SK-N-MC (cell line): Measurements from ENCODE around the gene TMTC1.

Source experiments
- DNase-seq: peaks from one replicate; pipeline ENCODE4 v3.0.0-alpha.2; 2011; ENCODE audit warnings: low read depth, low spot score
- H3K27ac ChIP-seq: fragments of 200-600 bp; sonication (generic); 2 replicates; pipeline ENCODE4 v1.5.1; 2016; ENCODE audit warnings: mixed run types
- H3K36me3 ChIP-seq: fragments of 200-600 bp; sonication (generic); 2 replicates; pipeline ENCODE4 v1.6.1; 2017; ENCODE audit warnings: antibody characterized with exemption, low read length, mixed read lengths; ENCODE audit not compliant: insufficient read depth
- H3K4me3 ChIP-seq: fragments of 200-600 bp; sonication (generic); 2 replicates; pipeline ENCODE4 v1.5.1; 2016
- H3K9ac ChIP-seq: fragments of 200-600 bp; sonication (generic); 2 replicates; pipeline ENCODE4 v1.8.0; 2017; ENCODE audit warnings: mixed run types, mixed read lengths; ENCODE audit not compliant: insufficient read length
- H3K9me3 ChIP-seq: fragments of 200-600 bp; sonication (generic); 2 replicates; pipeline ENCODE4 v1.6.1; 2017; ENCODE audit warnings: low read depth, mild to moderate bottlenecking, antibody characterized with exemption, low read length, moderate library complexity, mixed read lengths
- EZH2 ChIP-seq: fragments of 200-600 bp; sonication (generic); IDR thresholded peaks from one replicate; pipeline ENCODE4 v1.6.1; 2017; ENCODE audit warnings: antibody characterized with exemption
- FOXP2 ChIP-seq: optimal IDR thresholded peaks from 2 replicates; pipeline ENCODE3; 2011; ENCODE audit warnings: mild to moderate bottlenecking, moderate library complexity; ENCODE audit not compliant: insufficient read depth; ENCODE audit errors: extremely low read length, control extremely low read depth
- POLR2AphosphoS5 ChIP-seq: IDR thresholded peaks from 2 replicates; pipeline ENCODE4 v1.6.1; 2012; ENCODE audit warnings: mild to moderate bottlenecking, low read depth, low read length, borderline replicate concordance

TMTC1 gene

DNA sequence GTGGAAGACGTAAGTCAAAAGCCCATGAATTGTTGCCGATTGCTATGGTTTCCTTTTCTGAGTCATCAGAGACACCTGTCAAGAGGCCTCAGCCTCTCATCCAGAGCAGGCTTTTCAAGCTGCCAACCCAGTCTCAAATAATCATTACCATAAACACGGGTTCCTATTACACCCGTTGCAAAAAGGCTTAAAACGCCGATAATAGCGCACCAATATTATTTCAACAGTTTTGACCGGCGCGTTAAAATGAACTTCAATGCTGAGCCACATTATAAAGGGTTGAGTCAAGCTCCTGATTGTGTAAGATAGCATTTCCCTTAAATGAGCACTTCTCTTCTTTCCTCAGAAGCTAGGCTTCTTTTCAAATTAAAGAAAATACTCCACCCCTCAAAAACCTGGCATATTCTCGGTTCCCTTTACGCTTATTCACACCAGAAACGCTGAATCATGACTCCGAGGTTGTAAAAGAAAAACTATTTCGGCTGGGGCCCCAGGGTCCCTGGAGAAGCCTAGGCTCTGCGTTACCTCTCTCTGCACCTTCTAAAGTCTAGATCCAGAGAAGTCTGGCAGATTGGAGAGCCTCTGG lies 1.4 kb downstream of the TMTC1 start:
- no peak for DNase-seq
- Histone ChIP-seq H3K36me3 (no peaks in the 10 kb centered on the region), H3K27ac (no peak overlapping the region), H3K9me3 (no peaks in the 10 kb centered on the region), H3K4me3 (peak overlapping the region; percentile 74), H3K9ac (no peak overlapping the region)
- TF ChIP-seq FOXP2 (no peak), POLR2AphosphoS5 (no peak), EZH2 (no peak)

- no peak for DNase-seq
- no peaks in the 10 kb centered on the region for H3K9me3 ChIP-seq
- peak overlapping the region; percentile 74; the same call in 1 of the 2 replicates for H3K4me3 ChIP-seq
- no peaks in the 10 kb centered on the region for H3K36me3 ChIP-seq
- no peak for TF ChIP-seq POLR2AphosphoS5
- TF ChIP-seq FOXP2, result no peak
- TF ChIP-seq EZH2, result no peak
- no peak overlapping the region for H3K27ac ChIP-seq
- H3K9ac ChIP-seq, result no peak overlapping the region
Measured at GRCh38 chr12:29781705-29782266, 2.0 kb downstream of the TMTC1 start.

DNA sequence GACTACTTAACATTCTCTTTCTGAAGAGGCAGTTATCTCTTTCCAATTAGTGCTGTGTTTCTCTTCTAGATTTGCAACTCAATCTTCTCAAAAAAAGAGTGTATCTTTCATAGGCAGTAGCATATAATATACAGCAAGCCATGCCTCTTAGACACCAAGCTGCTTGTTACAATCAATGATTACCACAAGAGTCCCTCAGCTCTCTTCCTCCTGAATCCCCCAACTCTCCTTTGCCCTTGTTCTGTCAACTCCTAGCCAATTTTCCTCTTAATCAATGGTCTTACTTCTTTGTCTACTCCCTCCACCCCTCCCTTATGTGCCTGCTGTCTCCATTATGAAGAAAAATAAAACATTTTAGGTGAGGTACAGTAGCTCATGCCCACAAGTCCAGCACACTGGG lies 2.6 kb downstream of the TMTC1 start:
- no peak for DNase-seq
- Histone ChIP-seq H3K36me3 (no peaks in the 10 kb centered on the region), H3K9me3 (no peaks in the 10 kb centered on the region), H3K4me3 (no peak overlapping the region), H3K27ac (no peak overlapping the region), H3K9ac (no peak overlapping the region)
- TF ChIP-seq FOXP2 (no peak), EZH2 (no peak), POLR2AphosphoS5 (no peak)

- TF ChIP-seq EZH2 (no peak), POLR2AphosphoS5 (no peak), FOXP2 (no peak)
- H3K4me3 ChIP-seq, result no peak overlapping the region
Measured at GRCh38 chr12:29780084-29780483, 3.7 kb downstream of the TMTC1 start.

DNA sequence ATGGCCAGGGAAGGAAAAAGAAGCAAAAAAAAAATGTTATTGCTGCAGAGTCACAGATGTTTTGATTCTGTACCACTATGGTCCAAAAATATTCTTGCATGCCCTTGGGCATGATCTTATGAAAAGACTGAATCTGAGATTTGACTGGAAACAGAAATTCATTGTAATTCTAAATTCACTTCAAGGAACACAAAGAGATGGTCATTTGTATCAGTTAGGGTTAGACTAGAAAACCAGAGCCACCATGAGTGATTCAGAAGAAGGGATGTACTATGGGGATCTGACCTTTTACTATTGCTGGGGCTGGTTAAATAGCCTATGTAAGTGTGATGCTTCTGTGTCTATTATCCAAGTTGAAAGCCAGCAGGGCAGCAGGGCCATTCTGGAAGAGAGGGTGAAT lies 5.2 kb downstream of the TMTC1 start:
- Histone ChIP-seq H3K9me3 (no peaks in the 10 kb centered on the region), H3K27ac (no peak overlapping the region)

More at GRCh38 chr12:29780084-29780483, 3.7 kb downstream of the TMTC1 start:
- Histone ChIP-seq H3K9ac (no peak overlapping the region), H3K27ac (no peak overlapping the region), H3K36me3 (no peaks in the 10 kb centered on the region), H3K9me3 (no peaks in the 10 kb centered on the region)
- DNase-seq, result no peak

GRCh38 chr12:29773076-29773475 lies 10.7 kb downstream of the TMTC1 start:
- Histone ChIP-seq H3K36me3 (no peaks in the 10 kb centered on the region), H3K9me3 (no peaks in the 10 kb centered on the region), H3K4me3 (no peak overlapping the region), H3K9ac (no peak overlapping the region), H3K27ac (no peak overlapping the region)
- TF ChIP-seq POLR2AphosphoS5, result no peak
- TF ChIP-seq EZH2, result no peak
- no peak for TF ChIP-seq FOXP2
- DNase-seq, result no peak

More for the DNA sequence above, 5.2 kb downstream of the TMTC1 start:
- TF ChIP-seq FOXP2 (no peak), POLR2AphosphoS5 (no peak), EZH2 (no peak)
- DNase-seq, result no peak
- H3K4me3 ChIP-seq, result no peak overlapping the region
- H3K9ac ChIP-seq, result no peak overlapping the region
- H3K36me3 ChIP-seq, result no peaks in the 10 kb centered on the region

DNA sequence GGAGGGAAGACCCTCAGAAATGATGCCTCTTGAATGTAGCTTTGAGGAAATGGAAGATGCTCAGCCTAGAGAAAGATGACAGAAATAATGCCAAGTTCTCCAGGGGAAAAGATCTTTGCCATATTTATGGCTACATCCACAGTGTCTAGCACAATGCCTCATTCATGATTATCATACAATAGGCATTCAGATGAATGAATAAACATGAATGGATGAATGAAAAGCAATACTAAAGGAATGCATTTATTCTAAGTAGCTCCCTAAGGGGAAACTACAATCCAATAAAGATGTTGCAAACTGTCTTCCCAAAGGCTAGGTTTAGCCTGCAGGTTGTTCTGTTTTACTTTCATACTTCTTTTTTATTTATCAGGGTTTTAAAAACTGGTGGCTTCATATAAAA lies 12.0 kb downstream of the TMTC1 start:
- no peak overlapping the region for H3K4me3 ChIP-seq
- DNase-seq, result no peak
- H3K36me3 ChIP-seq, result no peaks in the 10 kb centered on the region
- no peak overlapping the region for H3K9ac ChIP-seq
- no peak overlapping the region for H3K27ac ChIP-seq
- TF ChIP-seq FOXP2 (no peak), EZH2 (no peak), POLR2AphosphoS5 (no peak)
- H3K9me3 ChIP-seq, result no peaks in the 10 kb centered on the region

DNA sequence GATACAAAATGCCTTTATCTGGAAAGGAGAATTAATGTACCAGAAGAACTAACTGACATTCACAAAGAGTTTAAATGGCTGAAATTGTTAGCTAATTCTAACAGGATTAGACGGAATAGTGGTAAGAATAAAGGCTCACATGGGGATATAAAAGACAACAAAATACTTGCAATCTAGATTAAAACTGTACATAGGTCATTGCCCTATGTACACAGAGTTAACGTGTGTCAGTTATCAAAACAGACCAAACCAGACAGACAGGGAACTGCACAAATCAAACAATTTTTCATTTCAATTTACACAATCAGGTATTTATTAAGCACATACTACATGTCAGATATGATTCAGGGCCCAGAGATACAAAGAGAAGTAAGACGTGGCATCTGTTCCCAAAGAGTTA lies 12.6 kb downstream of the TMTC1 start:
- TF ChIP-seq EZH2, result no peak
- TF ChIP-seq POLR2AphosphoS5, result no peak
- no peak for TF ChIP-seq FOXP2
- H3K27ac ChIP-seq, result no peak overlapping the region
- no peak for DNase-seq
- H3K9me3 ChIP-seq, result no peaks in the 10 kb centered on the region
- H3K36me3 ChIP-seq, result no peaks in the 10 kb centered on the region
- H3K4me3 ChIP-seq, result no peak overlapping the region
- H3K9ac ChIP-seq, result no peak overlapping the region
